T47D (cell line): ENCODE results near the gene TBC1D24.

ENCODE experiments used
- DNase-seq, 2 experiments: peaks; one replicate each; pipeline versions ENCODE4 v3.0.0 to v3.0.0-alpha.2; 2011 to 2012; ENCODE audit warnings: low read depth in 1 of 2, low spot score in 1 of 2
- JUND ChIP-seq: IDR thresholded peaks from 2 replicates; pipeline ENCODE4 v1.6.1; 2012; ENCODE audit warnings: low read depth
- in situ Hi-C: cut with HindIII; loops from 2 replicates; pipeline ENCODE4 v1.10.0; 2016; ENCODE audit warnings: low sequenced_read_pairs, low pct_unique_long_range_greater_than_20kb

Gene TBC1D24

GRCh38 chr16:2493605-2494004, 18.7 kb downstream of the TBC1D24 start:
- no peak for TF ChIP-seq JUND
- in situ Hi-C loops: no loop called here
- DNase-seq: no peak

- in situ Hi-C loops: no loop called here
- TF ChIP-seq JUND: no peak
- DNase-seq: no peak
These were observed 19.7 kb downstream of the TBC1D24 start for GRCh38 chr16:2494616-2495015.

- in situ Hi-C loops: no loop called here
- DNase-seq: no peak
- no peak for TF ChIP-seq JUND
These were observed 20.1 kb downstream of the TBC1D24 start for GRCh38 chr16:2495041-2495440.

- no peak for DNase-seq
- in situ Hi-C loops: no loop called here
- TF ChIP-seq JUND: no peak
These were observed 21.5 kb downstream of the TBC1D24 start for GRCh38 chr16:2496223-2497115.

GRCh38 chr16:2497116-2497630, 22.2 kb downstream of the TBC1D24 start:
- in situ Hi-C loops: no loop called here
- no peak for TF ChIP-seq JUND
- DNase-seq: no peak

- TF ChIP-seq JUND: no peak
- DNase-seq: no peak
- in situ Hi-C loops: no loop called here
These were observed 23.0 kb downstream of the TBC1D24 start for GRCh38 chr16:2497695-2498484.

- TF ChIP-seq JUND: no peak
- DNase-seq: peak; percentile 69 to 92
- in situ Hi-C loops: no loop called here
These were observed 23.8 kb downstream of the TBC1D24 start for GRCh38 chr16:2498531-2499253.

- in situ Hi-C loops: no loop called here
These were observed 24.5 kb downstream of the TBC1D24 start for GRCh38 chr16:2499454-2499853.

GRCh38 chr16:2499890-2500429, 25.0 kb downstream of the TBC1D24 start:
- in situ Hi-C loops: no loop called here
- no peak for DNase-seq
- no peak for TF ChIP-seq JUND

More at GRCh38 chr16:2499454-2499853, 24.5 kb downstream of the TBC1D24 start:
- no peak for DNase-seq
- no peak for TF ChIP-seq JUND

GRCh38 chr16:2500430-2500917, 25.5 kb downstream of the TBC1D24 start:
- no peak for TF ChIP-seq JUND
- in situ Hi-C loops: no loop called here
- no peak for DNase-seq

- DNase-seq: peak; percentile 79 to 84
- TF ChIP-seq JUND: no peak
- in situ Hi-C loops: no loop called here
These were observed 26.2 kb downstream of the TBC1D24 start for GRCh38 chr16:2500918-2501750.
